CD4-positive, alpha-beta T cell (primary cell): Measurements from ENCODE around the gene PHTF2. TPM values are rescaled to one million over a fixed set of nuclear protein-coding genes. Genes with fewer than 3 reads are reported as not detected.

Source experiments
- ATAC-seq: fragments of 200-7000 bp; cut with Tn5 transposase; one replicate; pipeline ENCODE4 v1.10.0; 2022; ENCODE audit warnings: mild to moderate bottlenecking; ENCODE audit not compliant: poor library complexity
- CTCF ChIA-PET: fragments of 350-600 bp; sonication (Branson Sonifier 250); formaldehyde crosslinking; loops from one replicate; lab custom pipeline; 2021; ENCODE audit warnings: antibody characterized with exemption, inconsistent platforms; lab: Charles Lee
- POLR2A ChIA-PET: fragments of 350-600 bp; sonication (Branson Sonifier 250); formaldehyde crosslinking; loops from one replicate; lab custom pipeline; 2021; ENCODE audit warnings: antibody characterized with exemption, inconsistent platforms; lab: Charles Lee
- DNase-seq, 14 experiments: peaks; one replicate each; pipeline ENCODE4 v3.0.0-alpha.2; 2013 to 2020; ENCODE audit warnings: mixed read lengths in 2 of 14
- H3K27ac ChIP-seq, 2 donors: one replicate each; pipeline versions ENCODE4 v1.5.1 to v1.7.0; 2013; ENCODE audit warnings: low read length in 2 of 2, low read depth in 1 of 2, mild to moderate bottlenecking in 1 of 2
- H3K27me3 ChIP-seq, 2 experiments: 1 replicate in 1 of 2; 2 replicates in 1 of 2; pipeline versions ENCODE4 v1.6.1 to v1.7.0; 2013; ENCODE audit warnings: low read length in 2 of 2, control low read depth in 1 of 2, mild to moderate bottlenecking in 1 of 2, moderate library complexity in 1 of 2; ENCODE audit not compliant: insufficient read depth in 2 of 2, control insufficient read depth in 1 of 2
- H3K36me3 ChIP-seq: one replicate; pipeline ENCODE4 v1.6.1; 2013; ENCODE audit warnings: low read length, control low read depth; ENCODE audit not compliant: insufficient read depth
- H3K4me1 ChIP-seq: one replicate; pipeline ENCODE4 v1.6.1; 2013; ENCODE audit warnings: low read length, control low read depth; ENCODE audit not compliant: insufficient read depth
- H3K4me3 ChIP-seq: one replicate; pipeline ENCODE4 v1.5.1; 2013; ENCODE audit warnings: mild to moderate bottlenecking, low read length, moderate library complexity
- H3K9me3 ChIP-seq, 2 experiments: 1 replicate in 1 of 2; 2 replicates in 1 of 2; pipeline versions ENCODE4 v1.6.1 to v1.7.0; 2013; ENCODE audit warnings: low read length in 2 of 2, mild to moderate bottlenecking in 2 of 2, control low read depth in 1 of 2, moderate library complexity in 1 of 2; ENCODE audit not compliant: control insufficient read depth in 1 of 2, insufficient read depth in 1 of 2
- H3K27ac Mint-ChIP-seq: one replicate; pipeline ENCODE4 v1.8.0; 2020; ENCODE audit warnings: mixed read lengths
- H3K27me3 Mint-ChIP-seq: one replicate; pipeline ENCODE4 v1.8.0; 2021; ENCODE audit warnings: mixed read lengths
- H3K36me3 Mint-ChIP-seq: one replicate; pipeline ENCODE4 v1.8.0; 2021; ENCODE audit warnings: low read depth, mixed read lengths
- H3K4me1 Mint-ChIP-seq: one replicate; pipeline ENCODE4 v1.8.0; 2021; ENCODE audit warnings: low read depth, mixed read lengths
- H3K4me3 Mint-ChIP-seq: one replicate; pipeline ENCODE4 v1.8.0; 2020; ENCODE audit warnings: mild to moderate bottlenecking, mixed read lengths
- H3K9me3 Mint-ChIP-seq: one replicate; pipeline ENCODE4 v1.8.0; 2020; ENCODE audit warnings: mixed read lengths
- CTCF ChIP-seq: fragments of 200-600 bp; IDR thresholded peaks from one replicate; pipeline ENCODE4 v1.8.0; 2022; ENCODE audit warnings: antibody characterized with exemption, mild to moderate bottlenecking
- intact Hi-C, 2 experiments: fragments of 100-400 bp; cut with DNase I in 1 of 2; cut with micrococcal nuclease in 1 of 2; formaldehyde crosslinking; loops; one replicate each; pipeline versions ENCODE4 v1.15.1 to v1.9.0; 2023 to 2025; cut with DNase I, micrococcal nuclease
- total RNA-seq, 174 experiments: library from RNA in 2 of 174; stranded (reverse) in 2 of 174; gene quantifications; one replicate each; pipeline ENCODE4 v1.2.3 and lab custom pipeline; 2021 to 2026

Gene PHTF2
- total RNA-seq, 2 experiments from 2014 or later = 22.6 to 23.5 TPM

- intact Hi-C loops = no loop called here
- Histone ChIP-seq H3K9me3 (no peaks in the 10 kb centered on the region), H3K36me3 (no peaks in the 10 kb centered on the region), H3K27me3 (no peaks in the 10 kb centered on the region), H3K4me1 (peaks cover 4% of the 10 kb centered on the region), H3K4me3 (no peak overlapping the region), H3K27ac (no peak overlapping the region)
- Mint-ChIP-seq H3K36me3 (peaks cover 11% of the 10 kb centered on the region), H3K9me3 (no peaks in the 10 kb centered on the region), H3K27me3 (no peaks in the 10 kb centered on the region), H3K4me3 (no peak overlapping the region), H3K4me1 (peaks cover 66% of the 10 kb centered on the region), H3K27ac (no peak overlapping the region)
- no peak for ATAC-seq
- CTCF ChIA-PET = no interaction called here
- DNase-seq = no peak
- POLR2A ChIA-PET = interaction anchor here (0.6 kb wide), 1 partner anchor 24 kb away, joined by 3 read pairs; no protein-coding TSS in a partner anchor
- no peak for TF ChIP-seq CTCF
Measured at GRCh38 chr7:77862691-77863090, 64.1 kb downstream of the PHTF2 start.

GRCh38 chr7:77863860-77864259, 65.3 kb downstream of the PHTF2 start:
- H3K4me3 ChIP-seq = no peak overlapping the region
- no peak overlapping the region for H3K27ac Mint-ChIP-seq
- no peaks in the 10 kb centered on the region for H3K27me3 ChIP-seq
- H3K36me3 ChIP-seq = no peaks in the 10 kb centered on the region
- H3K4me1 ChIP-seq = peaks cover 4% of the 10 kb centered on the region
- DNase-seq (no peak), ATAC-seq (no peak)
- ChIA-PET CTCF (interaction anchor here (1.1 kb wide), 1 partner anchor 61 kb away, joined by 3 read pairs; no protein-coding TSS in a partner anchor), POLR2A (interaction anchor here (0.9 kb wide), 1 partner anchor 65 kb away, joined by 3 read pairs; the partner anchor contains the start of genes PHTF2 and TMEM60)
- H3K27ac ChIP-seq = no peak overlapping the region
- peaks cover 57% of the 10 kb centered on the region for H3K4me1 Mint-ChIP-seq
- no peak overlapping the region for H3K4me3 Mint-ChIP-seq
- H3K27me3 Mint-ChIP-seq = no peaks in the 10 kb centered on the region
- no peak for TF ChIP-seq CTCF
- H3K9me3 ChIP-seq = no peaks in the 10 kb centered on the region
- no peaks in the 10 kb centered on the region for H3K9me3 Mint-ChIP-seq
- intact Hi-C loops = no loop called here
- H3K36me3 Mint-ChIP-seq = peaks cover 12% of the 10 kb centered on the region

GRCh38 chr7:77866370-77866769, 67.8 kb downstream of the PHTF2 start:
- intact Hi-C loops = no loop called here
- Mint-ChIP-seq H3K9me3 (no peaks in the 10 kb centered on the region), H3K4me3 (no peak overlapping the region), H3K4me1 (peaks cover 61% of the 10 kb centered on the region), H3K36me3 (peaks cover 32% of the 10 kb centered on the region), H3K27me3 (no peaks in the 10 kb centered on the region), H3K27ac (no peak overlapping the region)
- no peaks in the 10 kb centered on the region for H3K27me3 ChIP-seq
- no peaks in the 10 kb centered on the region for H3K36me3 ChIP-seq
- DNase-seq = no peak
- TF ChIP-seq CTCF = no peak
- H3K9me3 ChIP-seq = no peaks in the 10 kb centered on the region
- CTCF ChIA-PET = interaction anchor here (2.0 kb wide), 1 partner anchor 37 kb away, joined by 4 read pairs; no protein-coding TSS in a partner anchor
- H3K4me3 ChIP-seq = no peak overlapping the region
- no peak overlapping the region for H3K27ac ChIP-seq
- no peak for ATAC-seq
- POLR2A ChIA-PET = no interaction called here
- H3K4me1 ChIP-seq = no peaks in the 10 kb centered on the region
